Activated T-helper 9 cell treated with anti-CD3 and anti-CD28 coated beads, Interleukin-2, amount 50 U/mL, for 16 hours (primary cell): ENCODE measurements around the gene KCNK5.

ENCODE experiments used
- DNase-seq: peaks from one replicate; pipeline ENCODE4 v3.0.0-alpha.2; 2020; ENCODE audit warnings: low read depth

Gene KCNK5

DNA sequence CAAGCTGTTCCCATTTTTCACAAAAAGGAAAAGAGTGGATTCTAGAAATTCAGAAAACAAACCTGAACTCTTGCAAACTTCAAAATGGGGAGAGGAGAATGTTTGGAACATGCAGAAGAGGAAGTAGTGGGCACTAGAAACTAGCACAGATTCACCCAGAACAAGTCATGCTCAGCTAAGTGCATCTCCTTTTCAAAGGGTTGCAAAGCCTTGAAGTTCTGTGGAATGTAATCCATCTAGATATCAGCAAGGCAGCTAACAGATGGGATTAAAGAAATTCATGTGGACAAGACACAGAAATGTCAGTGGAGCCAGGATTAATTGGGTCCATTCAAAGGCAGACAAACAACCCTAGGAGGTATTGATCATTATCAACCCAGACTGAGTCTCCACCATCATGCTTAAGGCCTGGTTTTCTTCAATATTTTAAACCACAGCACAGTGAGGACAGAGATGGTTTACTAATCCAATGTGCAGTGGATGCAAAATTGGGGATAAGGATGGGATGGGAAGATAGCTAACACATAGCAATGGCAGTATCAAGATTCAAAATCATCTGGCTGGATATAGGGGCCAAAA is 31.3 kb downstream of the KCNK5 start:
- no peak for DNase-seq

DNA sequence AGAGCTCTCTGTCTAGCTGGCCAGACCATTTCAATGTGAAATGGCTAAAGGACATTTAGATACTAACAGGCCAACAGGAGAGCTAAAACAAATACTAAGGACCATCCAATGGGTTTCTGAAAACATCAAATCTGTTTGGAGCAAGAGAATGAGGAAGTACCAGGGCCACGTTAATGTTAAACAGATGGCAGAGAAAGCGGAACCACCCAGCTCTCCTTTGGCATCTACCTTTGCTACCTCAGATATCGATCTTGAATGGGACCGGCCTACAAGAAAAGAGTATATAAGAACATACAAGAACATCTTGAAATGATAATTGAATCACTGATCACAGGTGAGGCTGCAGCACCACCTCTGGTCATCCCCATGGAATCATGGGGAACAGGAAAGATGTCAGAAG is 31.8 kb downstream of the KCNK5 start:
- no peak for DNase-seq

DNA sequence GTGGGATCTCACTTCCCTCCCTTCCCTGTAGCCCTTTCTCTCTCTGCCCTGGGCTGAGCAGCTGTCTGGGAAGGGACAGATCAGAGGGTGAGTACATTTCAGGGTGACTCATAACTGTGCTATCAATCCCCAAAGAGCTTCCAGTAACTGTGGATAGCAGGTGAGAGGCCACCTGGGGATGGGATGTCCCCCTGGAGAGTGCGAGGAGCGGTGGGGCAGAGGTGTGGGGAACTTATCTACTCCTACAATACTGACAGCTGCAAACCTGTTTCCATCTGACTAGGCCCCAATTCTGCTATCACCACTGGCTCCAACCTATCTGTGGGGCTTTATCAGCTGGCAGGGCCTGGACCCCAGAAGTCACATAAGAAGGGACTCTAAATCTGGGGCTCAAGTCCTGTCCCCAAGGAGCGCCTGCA is 32.6 kb downstream of the KCNK5 start:
- DNase-seq, result no peak

DNA sequence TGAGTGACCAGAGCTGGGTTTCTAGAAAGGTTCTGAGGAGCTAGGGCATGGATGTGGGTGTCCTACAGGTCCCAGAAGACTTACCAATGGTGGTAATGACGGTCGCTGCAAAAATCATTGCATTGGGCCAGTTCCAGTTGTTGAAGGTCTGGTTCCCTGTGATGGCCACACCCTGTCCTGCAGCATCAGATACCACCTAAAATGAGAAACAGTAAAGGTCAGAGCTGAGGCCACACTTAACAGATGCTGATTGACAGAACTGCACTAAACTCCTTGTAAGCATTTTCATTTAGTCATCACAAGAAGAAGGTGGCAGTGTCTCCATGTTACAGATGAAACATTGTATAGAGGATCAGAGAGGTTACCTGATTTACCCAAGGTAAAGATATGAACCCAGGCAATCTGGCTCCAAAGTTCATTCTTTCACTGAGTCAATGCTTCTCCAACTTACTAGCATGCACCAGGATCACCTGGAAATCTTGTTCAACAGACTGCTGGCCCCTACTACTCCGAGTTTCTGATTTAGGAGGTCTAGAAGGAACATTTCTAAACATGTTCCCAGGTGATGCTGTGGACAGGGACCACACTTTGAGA is 33.4 kb downstream of the KCNK5 start:
- no peak for DNase-seq

DNA sequence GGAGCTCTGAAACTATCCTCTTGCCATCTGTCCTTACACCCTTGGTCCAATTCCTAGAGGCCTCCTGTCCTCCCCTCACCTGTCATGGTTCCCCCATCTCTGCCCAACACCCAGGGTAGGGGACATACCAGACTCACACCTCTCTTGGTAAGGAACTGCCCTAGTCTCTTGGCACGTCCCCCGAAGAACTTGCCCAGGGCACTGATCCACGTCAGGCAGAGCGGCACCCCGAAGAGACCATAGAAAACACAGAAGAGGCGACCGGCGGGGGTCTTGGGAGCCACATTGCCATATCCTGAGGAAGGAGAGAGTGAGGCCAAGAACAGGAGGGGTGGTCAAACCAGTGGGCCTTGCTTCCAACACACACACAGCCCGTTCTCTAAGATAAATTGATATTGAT is 34.8 kb downstream of the KCNK5 start:
- DNase-seq, result no peak

DNA sequence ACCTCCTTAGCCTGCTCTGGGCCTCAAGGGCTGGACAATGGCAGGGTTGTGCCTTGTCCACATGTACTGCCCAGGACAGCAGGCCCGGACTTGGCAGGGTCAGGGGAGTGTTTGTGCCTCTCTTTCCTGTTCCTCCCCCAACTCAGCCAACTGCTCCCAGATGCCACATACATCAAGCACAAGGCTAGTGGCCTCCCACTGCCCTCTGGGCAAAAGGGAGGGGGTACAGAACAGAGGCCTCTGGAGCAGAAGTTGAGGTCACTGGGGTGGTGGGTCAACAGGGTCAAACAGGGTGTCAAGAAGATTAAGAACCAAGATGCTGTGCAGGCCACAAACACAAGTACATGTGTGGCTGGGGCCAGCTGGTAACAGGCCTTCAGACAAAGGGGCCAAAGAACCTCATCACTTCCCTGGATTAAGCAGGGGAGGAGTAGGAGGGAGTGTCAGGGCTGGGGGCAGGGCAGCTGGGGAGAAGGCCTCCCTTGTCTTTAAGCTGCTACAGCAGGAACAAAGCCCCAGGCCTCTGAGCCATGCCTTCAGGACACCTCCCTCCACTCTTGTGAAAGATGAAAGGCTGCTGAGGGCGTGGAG is 36.0 kb downstream of the KCNK5 start:
- no peak for DNase-seq

DNA sequence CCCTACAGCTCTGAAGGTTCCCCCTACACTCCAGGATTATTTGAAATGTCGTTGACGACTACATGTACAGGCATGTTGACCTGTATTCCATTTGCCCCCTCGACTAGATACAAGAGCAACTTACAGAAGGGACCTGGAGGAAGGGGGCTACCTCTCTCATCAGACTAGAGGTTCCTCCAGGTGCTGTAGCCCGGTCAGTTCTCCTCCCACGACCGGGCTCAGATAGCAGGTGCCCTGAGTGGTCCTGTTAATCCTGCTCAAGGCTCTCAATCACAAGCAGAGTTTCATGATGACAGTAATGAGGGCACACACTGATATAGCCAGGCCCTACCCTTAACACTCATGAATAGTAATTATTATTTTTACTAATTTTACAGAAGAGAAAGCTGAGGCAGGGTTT is 36.5 kb downstream of the KCNK5 start:
- no peak for DNase-seq

DNA sequence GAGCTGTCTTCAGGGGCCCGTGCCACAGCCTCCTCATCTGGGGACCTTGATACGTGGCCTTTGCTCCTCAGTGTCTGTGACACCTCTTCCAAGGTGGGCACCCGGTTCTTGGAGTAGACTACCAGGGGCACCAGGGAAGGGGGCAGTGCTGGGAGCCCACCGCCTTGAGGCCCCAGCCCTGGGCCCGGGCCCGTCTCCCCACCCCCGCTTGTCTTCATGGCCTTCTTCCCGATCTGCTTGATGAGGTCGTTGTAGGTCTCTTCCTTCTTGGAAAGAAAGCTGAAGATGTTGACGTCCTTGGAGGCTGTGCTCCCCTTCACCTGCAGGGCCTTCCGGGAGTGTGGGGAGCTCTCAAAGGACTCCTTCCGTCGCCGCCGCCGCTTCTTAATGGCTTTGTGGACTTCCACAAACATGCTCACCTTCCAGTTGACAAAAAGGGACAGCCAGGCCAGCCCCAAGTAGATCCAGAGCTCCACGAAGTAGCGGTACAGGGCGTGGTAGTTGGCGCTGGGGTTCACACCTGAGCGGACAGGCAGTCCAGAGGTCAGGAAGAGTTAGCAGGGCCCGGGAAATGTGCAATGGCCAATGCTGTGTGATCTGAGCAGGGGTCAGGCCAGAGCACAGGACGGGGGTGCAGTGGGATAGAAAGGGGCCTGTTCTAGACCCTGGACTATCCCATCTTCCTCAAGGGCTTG is 37.9 kb downstream of the KCNK5 start:
- DNase-seq, result no peak

DNA sequence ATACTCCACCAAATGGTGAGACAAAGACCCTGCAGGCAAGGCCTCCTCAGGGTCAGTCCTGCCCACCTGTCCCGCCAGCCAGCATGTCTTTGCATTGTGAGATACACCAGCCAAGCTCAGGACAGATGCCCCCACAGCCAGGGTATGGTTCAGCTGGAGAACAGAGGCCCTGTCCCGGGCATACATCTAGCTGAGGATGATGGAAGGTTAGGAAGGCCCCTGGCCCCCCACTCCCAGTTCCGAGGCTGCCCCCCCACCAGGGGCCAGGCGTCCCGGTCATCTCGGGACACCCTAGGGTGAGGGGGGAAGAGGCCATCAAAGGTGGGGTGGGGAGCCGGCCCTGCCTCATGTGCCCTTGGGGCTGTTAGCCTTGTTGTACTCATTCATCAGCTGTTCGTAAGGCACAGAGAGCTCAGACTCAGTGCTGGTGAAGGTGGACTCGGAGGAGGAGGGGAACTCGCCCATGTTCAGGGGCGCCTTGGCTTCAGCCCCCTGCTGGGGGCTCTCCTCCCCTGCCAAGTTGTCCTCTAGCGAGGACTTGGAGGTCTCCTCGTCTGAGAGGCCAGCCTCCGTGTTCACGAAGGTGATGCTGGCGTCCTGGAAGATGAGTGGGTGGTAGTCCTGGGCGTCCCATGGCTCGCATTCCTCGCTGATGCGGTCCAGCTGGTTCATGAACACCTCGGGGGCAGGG is 38.6 kb downstream of the KCNK5 start:
- DNase-seq, result no peak

DNA sequence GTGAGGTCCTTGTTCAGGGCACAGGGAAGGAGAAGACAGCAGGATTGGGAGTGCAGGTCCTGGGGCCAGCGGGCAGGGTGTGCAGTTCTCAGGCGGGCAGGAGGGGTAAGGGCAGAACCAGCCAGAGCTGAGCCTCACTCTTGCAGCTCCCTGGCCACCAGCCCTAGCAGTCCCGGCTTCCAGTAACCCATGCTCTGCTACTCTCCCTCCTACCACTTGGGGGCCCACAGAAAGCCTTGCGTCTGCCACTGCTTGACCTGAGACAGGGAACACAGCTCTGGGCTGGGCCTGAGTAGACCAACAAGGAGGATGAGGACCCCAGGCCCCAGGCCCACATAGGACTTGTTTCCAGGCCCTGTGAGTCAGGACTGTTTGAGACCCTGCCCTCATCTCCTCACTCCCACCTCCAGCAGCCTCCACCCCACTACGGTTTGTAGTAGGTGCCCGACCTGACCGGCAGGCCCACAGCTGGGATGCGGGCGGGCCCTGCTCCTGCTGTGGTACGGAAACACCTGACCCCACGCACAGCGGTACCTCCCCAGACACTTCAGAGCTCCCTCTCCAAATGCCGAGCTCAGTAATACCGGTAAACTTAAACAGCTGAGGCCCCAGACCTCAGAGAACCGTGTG is 39.2 kb downstream of the KCNK5 start:
- DNase-seq, result no peak

DNA sequence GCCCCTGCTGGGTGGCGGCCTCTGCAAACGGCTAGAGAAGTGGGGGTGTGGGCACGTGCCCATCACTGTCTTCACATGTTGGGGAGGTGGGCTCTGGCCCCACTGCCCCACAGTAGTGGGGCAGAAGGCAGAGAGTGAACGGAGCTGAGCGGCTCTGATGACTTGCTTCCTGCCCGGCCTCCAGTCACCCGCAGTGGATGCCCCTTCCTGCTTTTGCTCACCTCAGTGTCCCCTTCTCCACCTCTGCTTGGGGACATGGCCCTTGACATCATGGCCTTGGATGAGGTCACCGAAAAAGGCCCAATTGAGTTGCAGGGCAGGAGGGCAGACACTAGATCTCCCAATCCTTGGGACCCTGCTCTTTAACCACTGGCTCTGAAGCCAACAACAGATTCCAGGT is 40.1 kb downstream of the KCNK5 start:
- DNase-seq, result no peak

DNA sequence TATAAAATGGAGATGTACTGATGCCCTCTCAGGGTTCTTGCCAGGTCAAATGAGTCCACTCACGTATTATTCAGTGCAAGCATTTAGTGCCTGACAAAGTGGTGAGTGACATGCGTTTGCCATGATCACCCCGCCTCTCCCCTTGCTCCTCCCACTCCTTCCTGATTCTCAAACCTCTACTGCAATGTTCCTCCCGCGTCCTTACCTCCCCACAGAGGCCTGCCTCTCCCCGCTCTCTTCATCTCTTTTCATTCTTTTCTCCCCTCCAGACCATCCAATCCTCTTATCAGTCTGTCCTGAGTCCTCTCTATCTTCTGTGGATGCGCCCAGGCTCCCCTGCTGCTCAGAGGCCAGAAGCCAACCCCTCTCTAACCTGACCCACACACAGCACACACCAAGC is 40.7 kb downstream of the KCNK5 start:
- DNase-seq, result no peak

DNA sequence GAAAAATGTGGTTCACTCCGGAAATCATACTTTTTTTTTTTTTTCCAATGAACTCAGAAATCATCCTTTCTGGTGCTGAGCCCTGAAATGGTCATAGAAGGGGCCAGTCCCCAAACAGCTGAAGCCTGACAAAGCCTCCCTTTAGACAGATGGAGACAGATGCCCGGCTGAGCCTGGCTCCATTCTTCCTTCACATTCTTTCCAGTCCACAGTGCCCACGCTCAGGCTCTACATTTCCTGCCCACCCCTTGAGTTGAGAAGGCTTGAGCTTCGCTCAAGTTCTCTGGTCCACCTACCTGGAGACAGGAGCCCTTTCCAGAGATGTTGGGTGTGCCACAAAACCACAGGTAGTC is 41.2 kb downstream of the KCNK5 start:
- no peak for DNase-seq

DNA sequence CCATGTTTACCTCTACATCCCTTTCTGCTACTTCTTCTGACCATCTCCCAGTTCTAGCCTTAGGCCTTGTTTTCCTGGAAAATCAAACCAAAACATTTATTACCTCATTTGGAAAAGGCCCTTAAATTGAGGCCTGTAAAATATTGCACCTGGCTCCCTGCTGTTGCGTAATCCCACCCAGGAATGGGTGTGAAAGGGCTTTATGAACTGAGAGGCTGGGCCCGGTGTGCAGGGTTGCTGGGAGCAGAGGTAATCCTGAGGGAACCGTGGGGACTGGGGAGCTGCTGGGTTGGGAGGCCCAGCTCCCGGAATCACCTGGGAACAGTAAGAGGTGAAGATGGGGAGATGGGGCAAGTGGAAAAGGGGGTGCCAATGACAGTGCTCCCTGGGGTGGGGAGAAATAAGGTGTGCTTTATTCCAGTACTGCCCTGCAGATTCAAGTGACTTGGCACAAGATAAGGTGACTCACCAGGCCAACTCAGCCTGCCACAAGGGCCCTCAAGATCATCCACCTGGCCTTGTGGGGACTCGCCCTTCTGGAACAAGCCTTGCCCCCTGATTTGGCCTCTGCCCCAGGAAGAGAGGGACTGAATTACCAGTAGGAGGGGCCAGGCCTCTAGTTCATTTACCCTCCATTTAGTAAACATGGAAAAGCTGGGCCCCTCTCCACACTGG is 44.2 kb downstream of the KCNK5 start:
- DNase-seq, result no peak

DNA sequence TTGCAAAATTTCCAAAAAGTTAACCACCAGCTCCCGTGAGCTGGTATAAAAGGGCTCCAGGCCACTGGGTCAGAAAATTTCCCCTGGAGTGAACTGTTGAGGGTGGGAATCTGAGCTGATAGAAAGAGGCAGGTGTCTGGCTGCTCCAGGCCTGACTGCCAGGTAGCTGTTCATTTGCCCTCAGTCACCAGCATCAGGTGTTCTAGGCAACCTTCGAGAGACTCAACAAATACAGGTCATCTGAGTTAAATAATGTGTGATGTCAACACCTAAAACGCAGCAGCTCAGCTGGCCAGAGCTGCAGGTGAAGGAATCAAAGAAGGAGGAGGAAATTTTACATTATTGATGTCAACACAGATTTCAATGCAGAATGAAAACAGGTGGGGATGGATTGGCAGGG is 46.7 kb downstream of the KCNK5 start:
- no peak for DNase-seq

DNA sequence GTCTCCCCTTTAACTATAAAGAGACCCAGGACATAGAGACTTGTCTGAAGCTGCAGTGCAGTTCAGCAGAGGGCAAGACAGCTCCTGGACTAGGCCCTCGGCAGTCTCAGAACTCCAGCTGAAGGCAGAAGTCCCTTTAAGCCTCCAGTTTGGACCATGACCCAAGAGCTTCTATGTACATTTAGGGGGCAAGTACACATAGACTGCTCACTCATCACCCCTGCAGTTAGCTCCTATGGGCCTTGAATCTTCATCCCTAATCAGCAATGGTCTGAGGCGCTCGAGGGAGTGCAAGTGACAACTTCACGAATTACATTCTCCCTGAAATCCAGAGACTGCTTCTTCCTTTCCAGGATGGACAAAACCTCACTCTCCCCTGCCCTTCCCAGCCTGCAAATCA is 47.4 kb downstream of the KCNK5 start:
- DNase-seq, result no peak

DNA sequence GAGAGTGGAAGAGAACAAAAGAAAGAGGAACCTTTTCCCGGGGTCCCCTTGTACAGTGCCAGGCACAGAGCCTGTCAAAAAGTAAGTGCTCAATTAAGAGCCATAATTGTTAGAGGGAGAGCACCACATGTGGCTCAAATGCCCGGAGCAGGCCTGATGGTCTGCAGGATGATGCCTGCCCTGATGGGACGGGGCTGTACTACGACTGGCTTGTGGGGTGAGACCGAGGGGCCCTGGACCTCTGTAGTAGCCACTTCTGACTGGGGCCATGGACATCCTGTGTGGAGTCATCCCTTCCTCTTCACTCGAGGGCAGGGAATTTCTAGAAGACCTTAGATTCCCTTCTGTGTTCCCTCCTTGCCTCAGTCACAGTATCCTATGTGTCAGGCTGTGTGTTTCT is 47.9 kb downstream of the KCNK5 start:
- no peak for DNase-seq

DNA sequence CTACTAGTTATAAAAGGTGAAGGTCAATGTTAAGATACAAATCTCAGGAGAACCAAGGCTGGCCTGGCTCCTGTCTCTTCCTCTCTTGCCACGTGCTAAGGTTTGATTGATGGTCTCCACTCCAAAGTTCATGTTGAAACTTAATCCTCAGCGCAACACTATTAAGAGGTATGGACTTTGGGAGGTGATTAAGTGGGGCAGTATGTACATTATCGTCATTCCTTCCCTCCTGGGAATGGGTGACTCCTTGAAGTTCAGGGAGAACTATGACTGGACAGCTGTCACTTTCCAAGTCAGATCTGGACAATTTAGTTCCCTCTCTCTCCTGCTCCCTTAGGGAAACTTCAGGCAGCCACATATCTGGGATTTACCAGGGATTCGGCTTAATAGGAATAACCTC is 50.5 kb downstream of the KCNK5 start:
- no peak for DNase-seq

DNA sequence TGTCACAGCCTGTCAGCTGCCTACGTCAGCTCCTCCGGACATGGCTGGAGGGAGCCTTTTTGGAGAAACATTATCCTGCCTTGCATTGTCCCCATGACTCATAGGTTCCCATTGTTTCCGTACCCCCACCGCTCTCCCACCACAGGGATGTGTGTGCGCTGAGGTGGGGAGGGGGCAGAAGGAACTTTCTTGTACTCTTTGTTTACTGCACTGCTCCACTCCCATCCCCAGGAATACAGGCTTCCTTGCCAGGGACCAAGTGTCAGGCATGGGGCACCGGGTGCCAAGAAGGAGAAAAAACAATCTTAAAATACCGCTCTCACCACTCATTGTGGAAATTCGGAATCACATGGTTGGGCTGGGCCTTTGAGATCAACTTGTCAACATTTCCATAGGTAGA is 51.0 kb downstream of the KCNK5 start:
- no peak for DNase-seq

DNA sequence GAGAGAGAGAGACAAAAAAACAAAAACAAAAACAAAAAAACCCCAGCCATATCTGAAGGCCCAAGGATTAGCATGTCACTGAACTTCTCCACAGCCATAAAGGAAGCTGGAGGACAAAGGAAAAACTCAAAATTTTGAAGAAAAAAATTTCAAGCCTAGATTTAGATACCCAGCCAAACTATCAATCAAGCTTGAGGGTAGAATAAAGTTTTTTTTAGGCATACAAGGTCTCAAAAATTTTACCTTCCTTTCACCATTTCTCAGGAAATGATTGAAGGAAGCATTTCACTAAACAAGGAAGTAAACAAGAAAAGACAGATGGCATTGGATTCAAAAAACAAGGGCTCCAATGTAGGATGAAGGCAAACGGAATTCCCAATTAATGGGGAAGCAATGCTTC is 52.1 kb downstream of the KCNK5 start:
- no peak for DNase-seq

DNA sequence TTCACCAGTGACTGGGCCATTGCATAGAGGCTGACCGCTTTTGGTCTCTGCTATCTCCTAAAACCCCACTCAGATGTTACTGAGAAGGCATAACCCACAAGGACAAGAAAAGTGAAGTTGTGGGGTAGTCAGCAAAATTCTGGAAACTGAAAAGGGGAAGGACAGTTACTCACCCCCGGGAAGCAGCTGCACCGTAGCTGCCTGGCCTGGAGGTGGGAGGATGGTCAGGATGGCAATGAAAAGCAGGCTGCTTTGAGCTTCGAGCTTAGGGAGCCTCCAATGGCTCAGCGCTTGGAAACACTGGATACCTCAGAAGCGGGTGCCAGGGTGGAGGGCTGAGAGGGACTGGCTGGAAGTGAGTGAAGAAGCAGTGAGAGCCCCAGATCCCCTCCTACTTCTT is 56.0 kb downstream of the KCNK5 start:
- DNase-seq, result no peak

DNA sequence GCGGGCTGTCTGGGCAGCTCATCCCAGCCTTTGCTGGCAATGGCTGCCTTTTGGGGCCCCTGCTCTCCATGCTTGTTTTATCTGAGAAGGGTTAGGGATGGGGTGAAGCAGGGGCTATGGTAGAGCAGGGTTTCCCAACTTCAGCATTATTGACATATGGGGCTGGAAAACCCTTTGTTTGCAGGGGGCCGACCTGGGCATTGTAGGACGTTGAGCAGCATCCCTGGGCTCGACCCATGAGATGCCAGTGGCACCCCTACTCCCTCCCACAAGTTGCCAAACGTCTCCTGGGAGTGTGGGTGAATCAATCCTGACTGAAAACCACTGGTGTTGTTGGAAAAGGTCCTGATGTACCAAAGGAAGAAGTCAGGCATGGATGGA is 56.9 kb downstream of the KCNK5 start:
- no peak for DNase-seq
